Uterus (tissue), 4 donors: Measurements from ENCODE around the gene SCN4A. TPM values are rescaled to one million over a fixed set of nuclear protein-coding genes. Genes with fewer than 3 reads are reported as not detected.
A peak's percentile ranks its signal among the peaks of the same experiment; 100 is the strongest.

Source experiments
- DNase-seq, 2 donors: peaks; one replicate each; pipeline ENCODE4 v3.0.0-alpha.2; 2019 to 2020
- H3K27ac ChIP-seq, 2 donors: fragments of 200-600 bp; sonication (generic); 1 replicate in 1 of 2; 2 replicates in 1 of 2; pipeline ENCODE4 v1.5.1; 2016 to 2018
- H3K27me3 ChIP-seq, 2 donors: fragments of 200-600 bp; sonication (generic); one replicate each; pipeline ENCODE4 v1.5.1; 2018 to 2019; ENCODE audit warnings: control low read depth in 1 of 2
- H3K36me3 ChIP-seq, 2 donors: fragments of 200-600 bp; sonication (generic); one replicate each; pipeline ENCODE4 v1.5.1; 2019; ENCODE audit warnings: control low read depth in 1 of 2
- H3K4me1 ChIP-seq, 2 donors: fragments of 200-600 bp; sonication (generic); one replicate each; pipeline ENCODE4 v1.5.1; 2018 to 2019; ENCODE audit warnings: control low read depth in 1 of 2
- H3K4me3 ChIP-seq, 2 donors: fragments of 200-600 bp; sonication (generic); 1 replicate in 1 of 2; 2 replicates in 1 of 2; pipeline ENCODE4 v1.5.1; 2018 to 2019; ENCODE audit warnings: mild to moderate bottlenecking in 1 of 2
- H3K9me3 ChIP-seq, 2 donors: fragments of 200-600 bp; sonication (generic); one replicate each; pipeline ENCODE4 v1.5.1; 2019; ENCODE audit warnings: control low read depth in 1 of 2
- POLR2A ChIP-seq, 2 donors: fragments of 450-650 bp; IDR thresholded peaks; one replicate each; pipeline ENCODE4 v1.6.1; 2016; ENCODE audit warnings: antibody characterized with exemption in 2 of 2, mild to moderate bottlenecking in 1 of 2, moderate library complexity in 1 of 2
- intact Hi-C: fragments of 100-400 bp; cut with DNase I; formaldehyde crosslinking; loops from one replicate; pipeline ENCODE4 v1.15.1; 2023; ENCODE audit warnings: low total_unique reads
- total RNA-seq, 4 donors: library from RNA; depleted of rRNA in 3 of 4; stranded (reverse); fragments of >200 nt in 3 of 4; gene quantifications; one replicate each; pipeline versions ENCODE4 v1.1.0 to v1.2.4, GENCODE V29; 2014 to 2023
- TF ChIP-seq, protein P1 (sequence below), 4 experiments: fragments of 200-600 bp in 2 of 4; fragments of 450-650 bp in 2 of 4; sonication (generic) in 2 of 4; IDR thresholded peaks; one replicate each; pipeline ENCODE4 v1.5.1; 2016 to 2019; ENCODE audit warnings: antibody characterized with exemption in 4 of 4, mild to moderate bottlenecking in 2 of 4, moderate library complexity in 1 of 4
- donor health status: DM: yes; HTN: yes; CAD: no.

SCN4A gene
- total RNA-seq, 4 donors from 2014 or later, result 0.14 to 0.24 TPM; not detected in 2

DNA sequence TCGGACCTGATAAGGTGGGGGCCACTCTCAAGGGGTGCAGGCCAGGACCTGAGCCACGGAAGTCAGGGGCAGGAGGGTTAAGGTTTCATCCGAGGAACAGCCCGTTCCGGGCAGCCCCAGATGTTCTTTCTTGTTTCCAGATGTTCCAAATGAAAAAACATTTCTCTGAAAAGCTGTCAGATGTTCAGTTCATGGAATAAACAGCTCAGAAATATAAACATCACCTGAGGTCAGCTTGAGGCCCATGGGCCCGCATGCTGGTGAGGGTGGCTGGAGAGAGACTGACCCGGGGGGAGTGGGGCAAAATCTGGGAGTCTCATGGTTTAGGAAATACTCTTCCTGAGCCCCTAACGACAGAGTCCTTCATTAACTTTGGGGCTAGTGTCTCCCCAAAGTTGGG, 39.1 kb downstream of the SCN4A start:
- intact Hi-C loops, result no loop called here
- H3K27me3 ChIP-seq, result no peaks in the 10 kb centered on the region
- TF ChIP-seq, protein P1, sequence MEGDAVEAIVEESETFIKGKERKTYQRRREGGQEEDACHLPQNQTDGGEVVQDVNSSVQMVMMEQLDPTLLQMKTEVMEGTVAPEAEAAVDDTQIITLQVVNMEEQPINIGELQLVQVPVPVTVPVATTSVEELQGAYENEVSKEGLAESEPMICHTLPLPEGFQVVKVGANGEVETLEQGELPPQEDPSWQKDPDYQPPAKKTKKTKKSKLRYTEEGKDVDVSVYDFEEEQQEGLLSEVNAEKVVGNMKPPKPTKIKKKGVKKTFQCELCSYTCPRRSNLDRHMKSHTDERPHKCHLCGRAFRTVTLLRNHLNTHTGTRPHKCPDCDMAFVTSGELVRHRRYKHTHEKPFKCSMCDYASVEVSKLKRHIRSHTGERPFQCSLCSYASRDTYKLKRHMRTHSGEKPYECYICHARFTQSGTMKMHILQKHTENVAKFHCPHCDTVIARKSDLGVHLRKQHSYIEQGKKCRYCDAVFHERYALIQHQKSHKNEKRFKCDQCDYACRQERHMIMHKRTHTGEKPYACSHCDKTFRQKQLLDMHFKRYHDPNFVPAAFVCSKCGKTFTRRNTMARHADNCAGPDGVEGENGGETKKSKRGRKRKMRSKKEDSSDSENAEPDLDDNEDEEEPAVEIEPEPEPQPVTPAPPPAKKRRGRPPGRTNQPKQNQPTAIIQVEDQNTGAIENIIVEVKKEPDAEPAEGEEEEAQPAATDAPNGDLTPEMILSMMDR (IDR thresholded peaks at IDR 0.05), result no peak

DNA sequence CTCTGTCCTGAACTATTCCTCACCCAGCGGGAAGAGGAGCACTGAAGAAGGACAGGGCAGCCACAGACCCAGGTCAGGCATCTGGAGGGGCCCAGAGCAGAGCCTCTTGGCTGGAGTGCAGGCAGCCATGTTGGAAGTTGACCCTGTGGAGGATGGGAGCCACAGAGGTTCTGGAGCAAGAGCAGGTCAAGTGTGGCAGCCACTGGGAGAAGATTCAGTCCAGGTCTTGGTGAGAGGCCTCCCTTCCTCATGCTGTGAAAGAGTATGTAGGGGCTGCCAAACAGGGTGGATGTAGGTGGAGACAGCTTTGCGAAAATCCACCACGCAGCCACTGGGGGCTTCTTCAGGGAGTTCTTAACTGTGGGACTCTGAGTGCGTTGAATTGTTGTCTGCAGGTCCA, 40.0 kb downstream of the SCN4A start:
- no peak for TF ChIP-seq POLR2A (IDR thresholded peaks at IDR 0.05)
- TF ChIP-seq, protein P1 (IDR thresholded peaks at IDR 0.05), result no peak
- Histone ChIP-seq H3K36me3 (no peaks in the 10 kb centered on the region), H3K9me3 (no peaks in the 10 kb centered on the region), H3K27me3 (no peaks in the 10 kb centered on the region), H3K27ac (no peak overlapping the region), H3K4me3 (no peak overlapping the region), H3K4me1 (no peaks in the 10 kb centered on the region)
- intact Hi-C loops, result no loop called here
- DNase-seq, result no peak

More for the DNA sequence above, 39.1 kb downstream of the SCN4A start:
- Histone ChIP-seq H3K9me3 (no peaks in the 10 kb centered on the region), H3K4me3 (no peak overlapping the region), H3K27ac (no peak overlapping the region), H3K4me1 (no peaks in the 10 kb centered on the region), H3K36me3 (no peaks in the 10 kb centered on the region)
- no peak for DNase-seq

DNA sequence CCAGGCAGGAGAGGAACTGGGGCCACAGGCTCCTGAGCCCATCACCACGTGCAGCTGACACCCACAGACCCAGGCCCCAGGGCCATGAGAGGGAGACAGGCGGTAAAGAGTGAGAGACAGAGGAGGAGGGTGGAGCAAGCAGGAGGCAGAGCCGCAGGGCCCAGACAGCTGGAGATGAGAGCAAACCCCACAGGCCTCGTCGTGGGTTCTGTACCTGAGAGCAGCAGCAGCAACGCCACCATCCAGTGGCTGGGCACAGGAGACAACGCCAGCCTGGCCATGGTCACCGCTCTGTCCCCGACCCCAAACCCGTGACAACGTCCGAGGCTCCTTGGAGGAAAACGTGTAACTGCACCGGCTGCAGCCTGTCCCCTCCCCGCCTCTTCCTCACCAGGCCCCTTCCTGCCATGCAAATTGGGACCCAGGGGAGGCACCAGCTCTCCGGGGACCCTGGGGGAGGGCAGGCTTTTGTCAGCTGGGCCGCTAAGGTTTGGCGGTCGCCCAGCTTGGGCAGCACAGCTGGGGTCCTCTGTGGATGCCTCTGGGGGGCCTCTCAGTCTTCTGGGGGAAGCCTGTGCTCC, 40.6 kb downstream of the SCN4A start, which contains the start of gene CD79B:
TSS of gene CD79B (minus strand) at position 351 of the 581 bp plus-strand sequence. CDS start at position 281, 70 bp downstream.
- no peak for TF ChIP-seq POLR2A (IDR thresholded peaks at IDR 0.05)
- TF ChIP-seq, protein P1 (IDR thresholded peaks at IDR 0.05), result no peak
- H3K4me3 ChIP-seq, result no peak within 1 kb of the TSS
- H3K9me3 ChIP-seq, result no peaks in the 10 kb centered on the region
- DNase-seq, result no peak
- no peaks in the 10 kb centered on the region for H3K4me1 ChIP-seq
- intact Hi-C loops, result no loop called here
- H3K27me3 ChIP-seq, result no peaks in the 10 kb centered on the region
- H3K36me3 ChIP-seq, result no peaks in the 10 kb centered on the region
- H3K27ac ChIP-seq, result peak within 1 kb of the TSS; percentile 57 to 58

DNA sequence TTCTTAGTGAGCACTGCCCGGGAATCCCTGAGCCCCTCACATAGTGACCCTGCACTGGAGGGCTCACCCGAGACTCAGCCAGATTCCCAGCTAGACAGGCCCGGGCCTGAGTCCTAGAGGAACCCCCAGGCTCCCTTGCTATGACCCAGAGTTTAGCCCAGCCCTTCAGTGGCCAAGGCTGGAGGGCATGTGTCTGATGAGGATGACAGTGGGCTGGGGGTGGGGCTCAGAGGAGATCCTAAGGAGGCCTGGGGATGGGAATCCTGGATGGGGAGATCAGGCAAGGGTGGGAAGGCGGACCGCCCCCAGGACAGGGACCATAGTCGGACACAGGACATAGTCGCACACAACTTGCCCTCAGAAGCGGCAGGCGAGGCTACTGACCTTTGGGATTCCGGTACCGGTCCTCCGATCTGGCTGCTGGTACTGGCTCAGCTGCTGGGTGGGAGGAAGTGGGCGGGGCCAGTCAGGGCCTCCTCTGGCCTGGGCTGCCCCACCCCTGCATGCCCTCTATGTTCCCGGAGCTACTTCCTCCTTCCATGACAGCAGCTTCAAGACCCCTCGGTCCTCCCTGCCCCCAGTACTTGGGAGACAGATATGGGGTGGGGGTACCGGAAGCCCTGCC, 41.7 kb downstream of the SCN4A start:
- H3K4me3 ChIP-seq, result no peak overlapping the region
- TF ChIP-seq, protein P1 (IDR thresholded peaks at IDR 0.05), result no peak
- no peak for TF ChIP-seq POLR2A (IDR thresholded peaks at IDR 0.05)
- H3K27me3 ChIP-seq, result no peaks in the 10 kb centered on the region
- intact Hi-C loops, result no loop called here
- no peaks in the 10 kb centered on the region for H3K9me3 ChIP-seq
- DNase-seq, result peak; percentile 31 to 68
- no peaks in the 10 kb centered on the region for H3K4me1 ChIP-seq
- no peaks in the 10 kb centered on the region for H3K36me3 ChIP-seq
- H3K27ac ChIP-seq, result peak overlapping the region; percentile 57 to 58
